Effector memory CD8-positive, alpha-beta T cell (primary cell): Measurements from ENCODE around the gene EYA3.

ENCODE experiments used
- ATAC-seq: fragments of 150-1000 bp; cut with Tn5 transposase; replicated peaks from 2 replicates; pipeline ENCODE4 v1.10.0; 2021; ENCODE audit warnings: mild to moderate bottlenecking, moderate library complexity
- DNase-seq, 3 experiments: peaks; one replicate each; pipeline ENCODE4 v3.0.0; 2021
- H3K27ac Mint-ChIP-seq, 2 donors: one replicate each; pipeline ENCODE4 v1.8.0; 2022; ENCODE audit warnings: mild to moderate bottlenecking in 2 of 2, mixed read lengths in 2 of 2, moderate library complexity in 2 of 2
- H3K27me3 Mint-ChIP-seq, 2 donors: one replicate each; pipeline ENCODE4 v1.8.0; 2022; ENCODE audit warnings: mixed read lengths in 2 of 2
- H3K36me3 Mint-ChIP-seq: one replicate; pipeline ENCODE4 v1.8.0; 2022; ENCODE audit warnings: mild to moderate bottlenecking, moderate library complexity, mixed read lengths; ENCODE audit not compliant: insufficient read depth
- H3K4me1 Mint-ChIP-seq, 2 donors: one replicate each; pipeline ENCODE4 v1.8.0; 2022; ENCODE audit warnings: low read depth in 2 of 2, mixed read lengths in 2 of 2
- H3K4me3 Mint-ChIP-seq, 2 donors: one replicate each; pipeline ENCODE4 v1.8.0; 2022; ENCODE audit warnings: mild to moderate bottlenecking in 2 of 2, mixed read lengths in 2 of 2, moderate library complexity in 2 of 2
- H3K9me3 Mint-ChIP-seq, 2 donors: one replicate each; pipeline ENCODE4 v1.8.0; 2022; ENCODE audit warnings: mixed read lengths in 2 of 2

EYA3 gene

GRCh38 chr1:28073867-28074266 lies 14.5 kb downstream of the EYA3 start:
- ATAC-seq (no peak), DNase-seq (no peak)
- Mint-ChIP-seq H3K4me3 (no peak overlapping the region), H3K36me3 (peaks cover 14% of the 10 kb centered on the region), H3K27me3 (no peaks in the 10 kb centered on the region), H3K4me1 (peaks cover 7 to 27% of the 10 kb centered on the region in 2 donors), H3K27ac (no peak overlapping the region), H3K9me3 (no peaks in the 10 kb centered on the region)

GRCh38 chr1:28071813-28072212 lies 16.6 kb downstream of the EYA3 start:
- Mint-ChIP-seq H3K27ac (no peak overlapping the region), H3K9me3 (no peaks in the 10 kb centered on the region), H3K36me3 (peaks cover 4% of the 10 kb centered on the region), H3K4me3 (no peak overlapping the region), H3K27me3 (no peaks in the 10 kb centered on the region), H3K4me1 (peaks cover 9 to 32% of the 10 kb centered on the region in 2 donors)
- no peak for ATAC-seq
- no peak for DNase-seq

DNA sequence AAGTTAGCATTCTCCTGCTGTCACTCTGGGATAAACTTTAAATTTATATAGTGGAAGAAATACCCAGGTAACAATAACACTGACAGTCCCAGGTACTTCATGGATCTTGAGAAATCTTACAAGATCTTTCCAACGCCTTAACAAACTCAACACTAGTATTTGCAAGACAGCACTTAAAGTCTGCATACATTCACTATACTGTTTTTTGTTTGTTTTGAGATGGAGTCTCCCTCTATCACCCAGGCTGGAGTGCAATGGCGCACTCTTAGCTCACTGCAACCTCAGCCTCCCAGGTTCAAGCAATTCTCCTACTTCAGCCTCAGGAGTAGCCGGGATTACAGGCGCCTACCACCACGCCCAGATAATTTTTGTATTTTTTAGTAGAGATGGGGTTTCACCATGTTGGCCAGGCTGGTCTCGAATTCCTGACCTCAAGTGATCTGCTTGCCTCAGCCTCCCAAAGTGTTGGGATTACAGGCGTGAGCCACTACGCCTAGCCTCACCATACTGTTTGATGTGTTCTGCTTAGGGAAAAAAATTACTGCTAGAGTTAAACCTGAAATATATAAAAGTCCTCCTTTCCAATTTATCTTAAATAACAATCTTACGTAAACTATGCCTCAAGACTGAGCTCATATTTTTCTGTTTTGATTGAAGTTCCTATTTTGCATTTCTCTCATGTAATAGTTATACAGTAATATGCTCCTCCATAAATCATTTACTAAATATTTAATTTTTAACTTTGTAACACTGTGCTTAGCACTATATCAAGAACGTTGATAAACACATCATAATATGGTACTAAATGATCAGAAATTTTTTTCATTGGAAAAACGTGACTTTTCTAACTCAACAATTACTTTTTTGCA lies 17.5 kb downstream of the EYA3 start:
- Mint-ChIP-seq H3K27me3 (no peaks in the 10 kb centered on the region), H3K4me1 (peaks cover 10 to 31% of the 10 kb centered on the region in 2 donors), H3K4me3 (no peak overlapping the region), H3K9me3 (no peaks in the 10 kb centered on the region), H3K27ac (peak overlapping the region; percentile 35 to 76), H3K36me3 (no peaks in the 10 kb centered on the region)
- DNase-seq, result no peak
- no peak for ATAC-seq

DNA sequence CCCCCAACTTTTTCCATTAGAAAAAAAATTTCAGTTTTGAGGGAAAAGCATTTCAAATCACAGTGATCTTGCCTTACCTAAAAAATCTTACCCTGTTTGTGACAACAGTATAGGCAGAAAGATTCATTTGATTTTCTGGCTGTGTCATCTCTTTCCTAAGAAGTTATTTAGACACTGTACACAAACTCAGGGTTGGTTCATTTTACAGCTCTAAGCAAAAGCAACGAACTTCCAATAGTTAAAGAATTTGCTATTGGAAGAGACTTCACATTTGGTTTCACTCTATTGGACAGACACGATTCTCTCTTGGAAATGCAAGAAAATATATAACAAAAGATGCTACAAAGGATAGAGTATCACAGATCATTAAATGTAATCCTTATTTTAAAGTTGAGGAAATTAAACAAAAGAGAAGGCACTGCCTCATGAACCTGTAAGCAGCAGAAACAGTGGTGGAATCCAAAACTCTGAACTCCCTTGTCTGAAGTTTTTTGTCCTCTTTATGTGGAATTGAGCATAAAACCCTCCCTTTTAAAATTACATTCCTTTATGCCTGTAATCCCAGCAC lies 20.8 kb downstream of the EYA3 start:
- Mint-ChIP-seq H3K27ac (no peak overlapping the region), H3K4me3 (no peak overlapping the region), H3K4me1 (peaks cover 5 to 13% of the 10 kb centered on the region in 2 donors), H3K9me3 (no peaks in the 10 kb centered on the region), H3K27me3 (no peaks in the 10 kb centered on the region), H3K36me3 (peaks cover 3% of the 10 kb centered on the region)
- ATAC-seq, result no peak
- no peak for DNase-seq

DNA sequence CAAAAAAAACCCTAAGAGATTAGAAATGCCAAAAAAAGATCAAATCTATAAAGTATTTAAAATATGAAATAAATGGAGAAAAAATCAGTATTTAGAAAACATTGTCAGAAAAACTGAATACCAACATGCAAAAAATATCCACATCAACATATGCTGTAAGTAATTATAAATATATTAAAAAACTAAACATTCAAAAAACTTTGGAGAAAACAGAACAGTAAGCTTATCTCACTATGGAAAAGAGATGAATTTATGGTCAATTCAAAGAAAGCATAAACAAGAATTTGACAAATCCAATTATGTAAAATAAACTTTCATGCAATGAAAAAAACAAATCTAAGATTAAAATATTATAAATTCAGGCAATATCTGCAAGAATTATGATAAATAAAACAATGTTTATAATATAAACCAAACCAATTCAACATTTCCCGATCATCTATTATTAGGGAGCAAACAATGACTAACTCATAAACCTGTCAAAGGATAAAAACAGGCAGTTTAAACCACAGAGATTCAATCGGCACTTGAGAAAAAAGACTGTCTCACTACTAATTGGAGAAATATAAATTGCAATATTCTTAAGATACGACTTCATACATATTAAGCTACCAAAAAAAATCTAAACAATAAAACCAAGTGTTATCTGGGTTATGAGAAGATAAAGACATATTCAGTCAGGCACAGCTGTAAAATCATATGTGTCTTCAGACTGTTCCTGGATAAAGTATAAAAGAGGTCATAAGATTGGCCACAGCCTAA lies 21.8 kb downstream of the EYA3 start:
- peaks cover 3% of the 10 kb centered on the region for H3K36me3 Mint-ChIP-seq
- no peak overlapping the region for H3K4me3 Mint-ChIP-seq
- no peak for DNase-seq
- ATAC-seq, result no peak
- H3K9me3 Mint-ChIP-seq, result no peaks in the 10 kb centered on the region
- no peaks in the 10 kb centered on the region for H3K27me3 Mint-ChIP-seq
- H3K27ac Mint-ChIP-seq, result no peak overlapping the region
- peaks cover 7 to 11% of the 10 kb centered on the region in 2 donors for H3K4me1 Mint-ChIP-seq

DNA sequence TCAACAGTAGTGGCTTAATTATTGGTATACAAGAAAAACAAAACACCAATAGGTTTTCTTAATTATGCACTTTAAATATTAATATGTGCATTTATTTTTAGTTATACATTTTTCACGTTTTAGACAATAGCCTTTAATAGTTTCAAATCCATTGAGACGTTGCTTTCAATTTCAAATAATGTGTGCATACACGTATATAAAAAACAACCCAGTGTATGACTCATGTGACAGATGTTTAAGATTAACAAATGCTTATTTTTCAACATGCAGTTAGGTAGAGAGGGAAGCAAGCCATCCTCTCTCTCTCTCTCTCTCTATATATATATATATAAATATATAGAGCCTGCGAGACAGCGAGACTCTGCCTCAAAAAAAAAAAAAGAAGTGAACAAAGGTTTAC lies 24.3 kb downstream of the EYA3 start:
- no peak for ATAC-seq
- Mint-ChIP-seq H3K4me3 (no peak overlapping the region), H3K36me3 (peaks cover 3% of the 10 kb centered on the region), H3K4me1 (peaks cover 14 to 16% of the 10 kb centered on the region in 2 donors), H3K9me3 (no peaks in the 10 kb centered on the region), H3K27me3 (no peaks in the 10 kb centered on the region), H3K27ac (no peak overlapping the region)
- no peak for DNase-seq

DNA sequence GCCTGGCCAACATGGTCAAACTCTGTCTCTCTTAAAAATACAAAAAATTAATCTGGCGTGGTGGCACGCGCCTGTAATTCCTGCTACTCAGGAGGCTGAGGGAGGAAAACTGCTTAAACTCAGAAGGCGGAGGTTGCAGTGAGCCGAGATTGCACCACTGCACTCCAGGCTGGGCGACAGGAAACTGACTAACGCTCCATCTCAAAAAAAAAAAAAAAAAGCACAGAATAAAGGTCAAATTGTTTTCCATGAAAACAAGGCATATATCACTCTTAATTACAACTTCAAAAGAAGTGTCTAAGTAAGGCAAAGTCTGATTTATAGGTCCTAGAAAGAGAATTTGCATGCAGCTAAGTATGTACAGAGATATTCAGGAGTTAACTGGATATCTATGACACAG lies 25.6 kb downstream of the EYA3 start:
- Mint-ChIP-seq H3K9me3 (no peaks in the 10 kb centered on the region), H3K27ac (no peak overlapping the region), H3K27me3 (no peaks in the 10 kb centered on the region), H3K36me3 (peaks cover 3% of the 10 kb centered on the region), H3K4me1 (peaks cover 16 to 20% of the 10 kb centered on the region in 2 donors), H3K4me3 (no peak overlapping the region)
- DNase-seq (no peak), ATAC-seq (peak; percentile 26)

- Mint-ChIP-seq H3K27me3 (no peaks in the 10 kb centered on the region), H3K4me3 (peak overlapping the region; percentile 14 to 33), H3K27ac (peak overlapping the region in 1 of 2 donors; percentile 58), H3K4me1 (peaks cover 25 to 39% of the 10 kb centered on the region in 2 donors), H3K36me3 (no peaks in the 10 kb centered on the region), H3K9me3 (no peaks in the 10 kb centered on the region)
- DNase-seq (no peak), ATAC-seq (no peak)
These were observed 29.2 kb downstream of the EYA3 start for GRCh38 chr1:28058971-28059878.

DNA sequence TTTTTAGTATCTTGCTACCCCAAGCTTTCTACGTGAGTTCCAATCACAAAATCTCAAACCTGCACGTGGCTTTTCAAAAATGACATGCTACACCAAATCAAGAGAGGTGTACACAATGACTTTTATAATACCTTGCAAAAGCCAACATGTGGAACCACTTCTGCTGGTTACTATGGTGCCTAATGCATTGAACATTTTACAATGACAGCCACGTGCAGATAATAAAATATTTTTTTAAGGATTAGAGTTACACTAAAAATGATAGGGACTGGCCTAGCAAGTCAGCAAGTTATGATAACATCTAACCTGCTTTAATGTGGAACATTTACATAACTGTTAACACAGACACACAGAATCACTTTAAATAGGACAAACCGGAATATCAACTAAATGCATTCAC lies 30.2 kb downstream of the EYA3 start:
- ATAC-seq (no peak), DNase-seq (no peak)
- H3K4me1 Mint-ChIP-seq, result peaks cover 28 to 43% of the 10 kb centered on the region in 2 donors
- no peaks in the 10 kb centered on the region for H3K27me3 Mint-ChIP-seq
- peak overlapping the region in 1 of 2 donors; percentile 58 for H3K27ac Mint-ChIP-seq
- H3K4me3 Mint-ChIP-seq, result peak overlapping the region in 1 of 2 donors; percentile 33
- no peaks in the 10 kb centered on the region for H3K9me3 Mint-ChIP-seq
- no peaks in the 10 kb centered on the region for H3K36me3 Mint-ChIP-seq

- no peaks in the 10 kb centered on the region for H3K9me3 Mint-ChIP-seq
- peak; percentile 24 to 34 (median 30) for DNase-seq
- no peaks in the 10 kb centered on the region for H3K27me3 Mint-ChIP-seq
- H3K4me3 Mint-ChIP-seq, result peak overlapping the region; percentile 34 to 48
- peaks cover 26 to 43% of the 10 kb centered on the region in 2 donors for H3K4me1 Mint-ChIP-seq
- H3K27ac Mint-ChIP-seq, result peak overlapping the region; percentile 84 to 92
- ATAC-seq, result peak; percentile 97
- no peaks in the 10 kb centered on the region for H3K36me3 Mint-ChIP-seq
These were observed 32.1 kb downstream of the EYA3 start for GRCh38 chr1:28056129-28056925.

DNA sequence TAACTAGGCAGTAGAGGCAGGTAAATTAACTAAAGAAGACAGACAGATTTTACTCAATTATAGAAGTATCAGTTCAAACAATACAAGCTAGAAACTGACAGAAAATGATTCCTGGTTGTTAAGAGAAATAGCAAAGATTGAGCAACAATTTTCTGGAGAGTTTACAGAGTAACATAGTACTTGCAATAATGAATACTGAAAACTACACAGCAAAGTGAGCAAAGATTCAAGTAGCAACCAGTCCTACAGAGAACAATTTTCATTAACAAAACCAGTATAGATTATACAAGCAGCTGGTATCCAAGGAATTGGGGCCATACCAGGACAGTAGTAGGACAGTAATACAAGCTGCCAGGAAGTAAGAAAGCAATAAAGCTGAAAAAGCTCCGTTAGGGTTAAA lies 37.6 kb downstream of the EYA3 start:
- H3K27me3 Mint-ChIP-seq, result no peaks in the 10 kb centered on the region
- no peak overlapping the region for H3K27ac Mint-ChIP-seq
- H3K4me3 Mint-ChIP-seq, result no peak overlapping the region
- H3K4me1 Mint-ChIP-seq, result peaks cover 6 to 17% of the 10 kb centered on the region in 2 donors
- H3K36me3 Mint-ChIP-seq, result peaks cover 10% of the 10 kb centered on the region
- DNase-seq (no peak), ATAC-seq (no peak)
- no peaks in the 10 kb centered on the region for H3K9me3 Mint-ChIP-seq

GRCh38 chr1:28046716-28047115 lies 41.7 kb downstream of the EYA3 start:
- ATAC-seq, result no peak
- Mint-ChIP-seq H3K4me3 (no peak overlapping the region), H3K9me3 (no peaks in the 10 kb centered on the region), H3K27me3 (no peaks in the 10 kb centered on the region), H3K27ac (no peak overlapping the region), H3K4me1 (no peaks in the 10 kb centered on the region), H3K36me3 (peaks cover 16% of the 10 kb centered on the region)
- no peak for DNase-seq
